ENCODE results near the gene FOSL1. TPM values are rescaled to one million over a fixed set of nuclear protein-coding genes. Genes with fewer than 3 reads are reported as not detected.

The FOSL1 gene
- total RNA-seq, 1 experiment from 2014 or later = 125 TPM

GRCh38 chr11:65934014-65934413 lies 33.8 kb upstream of the FOSL1 start:
- RAD21 ChIA-PET (ENCODE audit: low non-redundant PET in 1 of 2, low total read pairs in 2 of 2, uncharacterized antibody in 2 of 2, unreplicated experiment in 2 of 2) = no interaction called here
- TF ChIP-seq TCF7L2 (IDR thresholded peaks at IDR 0.05; ENCODE audit: borderline replicate concordance, extremely low read depth, insufficient read depth, insufficient read length) = no peak
- TF ChIP-seq, protein P1, sequence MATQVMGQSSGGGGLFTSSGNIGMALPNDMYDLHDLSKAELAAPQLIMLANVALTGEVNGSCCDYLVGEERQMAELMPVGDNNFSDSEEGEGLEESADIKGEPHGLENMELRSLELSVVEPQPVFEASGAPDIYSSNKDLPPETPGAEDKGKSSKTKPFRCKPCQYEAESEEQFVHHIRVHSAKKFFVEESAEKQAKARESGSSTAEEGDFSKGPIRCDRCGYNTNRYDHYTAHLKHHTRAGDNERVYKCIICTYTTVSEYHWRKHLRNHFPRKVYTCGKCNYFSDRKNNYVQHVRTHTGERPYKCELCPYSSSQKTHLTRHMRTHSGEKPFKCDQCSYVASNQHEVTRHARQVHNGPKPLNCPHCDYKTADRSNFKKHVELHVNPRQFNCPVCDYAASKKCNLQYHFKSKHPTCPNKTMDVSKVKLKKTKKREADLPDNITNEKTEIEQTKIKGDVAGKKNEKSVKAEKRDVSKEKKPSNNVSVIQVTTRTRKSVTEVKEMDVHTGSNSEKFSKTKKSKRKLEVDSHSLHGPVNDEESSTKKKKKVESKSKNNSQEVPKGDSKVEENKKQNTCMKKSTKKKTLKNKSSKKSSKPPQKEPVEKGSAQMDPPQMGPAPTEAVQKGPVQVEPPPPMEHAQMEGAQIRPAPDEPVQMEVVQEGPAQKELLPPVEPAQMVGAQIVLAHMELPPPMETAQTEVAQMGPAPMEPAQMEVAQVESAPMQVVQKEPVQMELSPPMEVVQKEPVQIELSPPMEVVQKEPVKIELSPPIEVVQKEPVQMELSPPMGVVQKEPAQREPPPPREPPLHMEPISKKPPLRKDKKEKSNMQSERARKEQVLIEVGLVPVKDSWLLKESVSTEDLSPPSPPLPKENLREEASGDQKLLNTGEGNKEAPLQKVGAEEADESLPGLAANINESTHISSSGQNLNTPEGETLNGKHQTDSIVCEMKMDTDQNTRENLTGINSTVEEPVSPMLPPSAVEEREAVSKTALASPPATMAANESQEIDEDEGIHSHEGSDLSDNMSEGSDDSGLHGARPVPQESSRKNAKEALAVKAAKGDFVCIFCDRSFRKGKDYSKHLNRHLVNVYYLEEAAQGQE (IDR thresholded peaks at IDR 0.05; ENCODE audit: low read depth) = no peak
- no peak for TF ChIP-seq CBX3 (IDR thresholded peaks at IDR 0.05; ENCODE audit: low read depth)
- TF ChIP-seq RAD21 (IDR thresholded peaks at IDR 0.05; ENCODE audit: low read depth) = no peak
- TF ChIP-seq YY1 (IDR thresholded peaks at IDR 0.05; ENCODE audit: extremely low read depth, insufficient replicate concordance, low read depth, low read length) = no peak
- no peak for TF ChIP-seq SP1 (IDR thresholded peaks at IDR 0.05; ENCODE audit: low read depth)
- no peak for TF ChIP-seq SRF (IDR thresholded peaks at IDR 0.05; ENCODE audit: low read depth)
- no peak for TF ChIP-seq CTCF (IDR thresholded peaks at IDR 0.05 in 2 of 3, conservative IDR thresholded peaks at IDR 0.05 in 1 of 3; ENCODE audit: borderline replicate concordance in 1 of 3, insufficient read depth in 1 of 3, low read depth in 2 of 3, low read length in 2 of 3)
- no peak for TF ChIP-seq ZNF274 (IDR thresholded peaks at IDR 0.05; ENCODE audit: low read depth, low read length)
- TF ChIP-seq POLR2A (IDR thresholded peaks at IDR 0.05; ENCODE audit: borderline replicate concordance, extremely low read depth, insufficient read depth, insufficient read length) = no peak
- TF ChIP-seq CEBPB (IDR thresholded peaks at IDR 0.05; ENCODE audit: low read depth) = no peak
- no peak for TF ChIP-seq ZBTB33 (IDR thresholded peaks at IDR 0.05; ENCODE audit: extremely low read depth, insufficient replicate concordance, low read length)

More at GRCh38 chr11:65934014-65934413, 33.8 kb upstream of the FOSL1 start:
- no peaks in the 10 kb centered on the region for H4K20me1 ChIP-seq (ENCODE audit: insufficient read depth)
- H3K36me3 ChIP-seq (ENCODE audit: control insufficient read depth in 1 of 2, insufficient read depth in 2 of 2, low read length in 2 of 2) = no peaks in the 10 kb centered on the region
- POLR2A ChIA-PET = no interaction called here
- ATAC-seq = no peak
- no TSS peak for BruUV-seq (replicated peaks)
- H3K4me1 ChIP-seq (ENCODE audit: control insufficient read depth in 1 of 2, insufficient read depth in 2 of 2, low read length in 2 of 2) = peaks cover 6 to 16% of the 10 kb centered on the region in 2 experiments; a peak in 3 of 4 replicates
- no peak overlapping the region for H3K4me2 ChIP-seq (ENCODE audit: low read length)
- no peaks in the 10 kb centered on the region for H3K9me2 ChIP-seq (ENCODE audit: insufficient read depth)
- H3K9me3 ChIP-seq (ENCODE audit: control insufficient read depth in 1 of 2, insufficient read depth in 1 of 2, low read depth in 1 of 2, low read length in 2 of 2) = no peaks in the 10 kb centered on the region
- no peak overlapping the region for H3K4me3 ChIP-seq (replicated peaks in 1 of 2; ENCODE audit: low read depth in 1 of 2, low read length in 2 of 2)
- no peak overlapping the region for H3K27ac ChIP-seq (ENCODE audit: low read depth, low read length)
- CTCF ChIA-PET = no interaction called here
- intact Hi-C loops (cut with micrococcal nuclease) = no loop called here
- H2AFZ ChIP-seq (ENCODE audit: low read depth, low read length, poor library complexity, severe bottlenecking) = no peak overlapping the region
- no peak for DNase-seq (ENCODE audit: low read depth, low spot score)
- no peak overlapping the region for H3K9ac ChIP-seq (ENCODE audit: low read length)
- H3K79me2 ChIP-seq (ENCODE audit: insufficient read depth, low read length) = no peaks in the 10 kb centered on the region
- no peaks in the 10 kb centered on the region for H3K27me3 ChIP-seq (ENCODE audit: insufficient read depth, low read length)
